ENCODE data around the gene RRN3.
A peak's percentile ranks its signal among the peaks of the same experiment; 100 is the strongest.
"Not testable (repeated sequence)": the region's sequence is repeated elsewhere in the genome, so short reads cannot be mapped to it uniquely, and the experiment has no call there.

RRN3 gene

GRCh38 chr16:15096583-15096972 lies 2.5 kb upstream of the RRN3 start:
- DNase-seq (ENCODE audit: low read depth), result not testable (repeated sequence)

- DNase-seq (ENCODE audit: low read depth), result not testable (repeated sequence)
Measured at GRCh38 chr16:15093571-15093954, 509 bp downstream of the RRN3 start.

GRCh38 chr16:15090663-15091269 lies 3.3 kb downstream of the RRN3 start:
- not testable (repeated sequence) for DNase-seq (ENCODE audit: low read depth)

GRCh38 chr16:15082788-15083187 lies 11.3 kb downstream of the RRN3 start:
- DNase-seq (ENCODE audit: low read depth), result not testable (repeated sequence)

- DNase-seq (ENCODE audit: low read depth), result not testable (repeated sequence)
Measured at GRCh38 chr16:15080883-15081282, 13.2 kb downstream of the RRN3 start.

- not testable (repeated sequence) for DNase-seq (ENCODE audit: low read depth)
Measured at GRCh38 chr16:15076161-15076560, 17.9 kb downstream of the RRN3 start.

- DNase-seq (ENCODE audit: low read depth), result no peak
Measured at GRCh38 chr16:15073101-15073500, 21.0 kb downstream of the RRN3 start.

GRCh38 chr16:15071916-15072769 lies 21.9 kb downstream of the RRN3 start:
- DNase-seq (ENCODE audit: low read depth), result not testable (repeated sequence)

- DNase-seq (ENCODE audit: low read depth), result not testable (repeated sequence)
Measured at GRCh38 chr16:15071013-15071412, 23.1 kb downstream of the RRN3 start.

GRCh38 chr16:15066690-15067089 lies 27.4 kb downstream of the RRN3 start:
- DNase-seq (ENCODE audit: low read depth), result not testable (repeated sequence)

GRCh38 chr16:15065961-15066360 lies 28.1 kb downstream of the RRN3 start:
- not testable (repeated sequence) for DNase-seq (ENCODE audit: low read depth)

- not testable (repeated sequence) for DNase-seq (ENCODE audit: low read depth)
Measured at GRCh38 chr16:15062085-15062810, 31.8 kb downstream of the RRN3 start.

- DNase-seq (ENCODE audit: low read depth), result no peak
Measured at GRCh38 chr16:15059324-15059723, 34.7 kb downstream of the RRN3 start.

- no peak for DNase-seq (ENCODE audit: low read depth)
Measured at GRCh38 chr16:15057681-15058417, 36.2 kb downstream of the RRN3 start.

- DNase-seq (ENCODE audit: low read depth), result peak; percentile 47
Measured at GRCh38 chr16:15055141-15056053, 38.7 kb downstream of the RRN3 start.

- DNase-seq (ENCODE audit: low read depth), result no peak
Measured at GRCh38 chr16:15054357-15055140, 39.5 kb downstream of the RRN3 start.

- no peak for DNase-seq (ENCODE audit: low read depth)
Measured at GRCh38 chr16:15053904-15054303, 40.2 kb downstream of the RRN3 start.

- DNase-seq (ENCODE audit: low read depth), result no peak
Measured at GRCh38 chr16:15052747-15053476, 41.2 kb downstream of the RRN3 start.

- no peak for DNase-seq (ENCODE audit: low read depth)
Measured at GRCh38 chr16:15051387-15051951, 42.6 kb downstream of the RRN3 start.

All from stimulated activated CD8-positive, alpha-beta memory T cell treated with anti-CD3 and anti-CD28 coated beads, Interleukin-12 subunit alpha, Interleukin-12 subunit beta, amount 100 ng/mL, for 1 hour (primary cell).